Psoas muscle (tissue), 8 donors: ENCODE results near the gene GLT6D1. TPM values are rescaled to one million over a fixed set of nuclear protein-coding genes. Genes with fewer than 3 reads are reported as not detected.

Experiments used
- ATAC-seq, 4 donors: fragments of 200-7000 bp; cut with Tn5 transposase; one replicate each; pipeline ENCODE4 v1.9.1; 2020; ENCODE audit warnings: moderate library complexity in 3 of 4, mild to moderate bottlenecking in 2 of 4
- DNase-seq, 2 donors: peaks; one replicate each; pipeline ENCODE4 v3.0.0-alpha.2; 2020
- H3K27ac ChIP-seq: fragments of 200-600 bp; one replicate; pipeline ENCODE4 v1.8.0; 2022
- H3K27me3 ChIP-seq, 3 donors: fragments of 200-600 bp in 1 of 3; one replicate each; pipeline versions ENCODE4 v1.6.1 to v1.8.0; 2013 to 2022; ENCODE audit warnings: low read length in 2 of 3, mild to moderate bottlenecking in 2 of 3, moderate library complexity in 1 of 3; ENCODE audit not compliant: insufficient read depth in 3 of 3
- H3K36me3 ChIP-seq, 2 donors: fragments of 200-600 bp in 1 of 2; one replicate each; pipeline versions ENCODE4 v1.6.1 to v1.8.0; 2013 to 2022; ENCODE audit warnings: low read depth in 1 of 2, mild to moderate bottlenecking in 1 of 2, moderate library complexity in 1 of 2; ENCODE audit not compliant: insufficient read depth in 1 of 2
- H3K4me1 ChIP-seq: fragments of 200-600 bp; one replicate; pipeline ENCODE4 v1.8.0; 2022
- H3K4me3 ChIP-seq: fragments of 200-600 bp; one replicate; pipeline ENCODE4 v1.8.0; 2022; ENCODE audit warnings: mild to moderate bottlenecking
- H3K9me3 ChIP-seq: fragments of 200-600 bp; one replicate; pipeline ENCODE4 v1.8.0; 2022
- WGBS, 3 donors: extraction: QIAGEN DNeasy Blood & Tissue Kit; methylation state at CpG; one replicate each; pipeline versions ENCODE4 v1.1.6 to v1.1.7; 2013; 5-methylcytosine and 5-hydroxymethylcytosine counted together
- intact Hi-C, 2 donors: fragments of 100-400 bp; cut with DNase I; formaldehyde crosslinking; loops; one replicate each; pipeline versions ENCODE4 v1.11.0 to v1.14.2; 2022
- polyA plus RNA-seq, 3 donors: library from polyadenylated mRNA; stranded (reverse); fragments of 200-250 nt; gene quantifications; one replicate each; pipeline ENCODE4 v1.2.3, GENCODE V29; 2013
- total RNA-seq, 4 donors: library from RNA; stranded (reverse); fragmentation: NEBNext Ultra II Directional in 2 of 4; extraction: Animal tissue kit (Norgen Biotek cat#: 25700) in 2 of 4; gene quantifications; one replicate each; pipeline versions ENCODE4 v1.2.1 to v1.2.4, GENCODE V29; 2021 to 2023
- TF ChIP-seq, protein P1 (sequence below): fragments of 200-600 bp; IDR thresholded peaks from one replicate; pipeline ENCODE4 v1.8.0; 2022; ENCODE audit warnings: antibody characterized with exemption
- donor health status: healthy with polysubstance abuse.
- donor health status: DM: no; HTN: no; CAD: no; lungs with moderate emphysema.
- donor health status: Bipolar disorder and iron deficiency.
- donor health status: healthy.
- donor health status: DM: yes; HTN: yes; CAD: no.
- donor health status: DM: no; HTN: no; CAD: no.
- donor health status: DM: no; HTN: no; CAD: no.
- donor health status: DM: yes; HTN: yes; CAD: no.

GLT6D1 gene
- total and polyA plus RNA-seq, 7 donors: not detected

DNA sequence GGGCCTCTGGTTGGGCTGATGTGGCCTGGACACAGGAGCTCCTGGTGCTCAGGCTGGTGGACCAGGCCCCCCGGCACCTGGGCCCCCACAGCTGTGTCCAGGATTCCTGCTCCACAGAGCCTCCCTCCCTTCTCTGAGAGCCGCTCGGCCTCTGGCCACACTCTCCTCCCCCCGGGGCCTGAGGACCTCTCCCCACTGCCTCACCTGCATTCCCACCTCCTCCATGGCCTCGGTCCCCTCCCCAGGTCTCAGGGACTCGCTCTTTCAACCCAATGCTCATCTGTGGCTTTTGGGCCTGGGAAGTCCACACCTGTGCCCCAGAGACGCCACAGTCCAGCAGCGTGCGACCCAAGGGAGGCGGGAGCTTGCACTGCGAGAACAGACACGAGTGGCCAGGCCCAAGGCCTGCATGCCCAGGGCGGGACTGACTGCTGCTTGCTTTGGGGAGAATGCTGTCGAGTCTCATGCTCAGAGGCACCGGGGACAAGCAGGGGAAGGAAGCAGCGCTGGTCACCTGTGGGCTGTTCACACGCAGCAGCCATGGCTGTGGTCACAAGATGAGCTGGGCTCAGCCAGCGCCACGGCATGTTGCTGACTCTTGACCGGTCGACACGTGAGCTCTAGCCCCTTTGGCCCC is 63.2 kb downstream of the GLT6D1 start:
- 76 to 79% (median 78%) methylated on average over 19 to 22 of the region's 22 CpGs for WGBS, 3 donors
- TF ChIP-seq, protein P1, sequence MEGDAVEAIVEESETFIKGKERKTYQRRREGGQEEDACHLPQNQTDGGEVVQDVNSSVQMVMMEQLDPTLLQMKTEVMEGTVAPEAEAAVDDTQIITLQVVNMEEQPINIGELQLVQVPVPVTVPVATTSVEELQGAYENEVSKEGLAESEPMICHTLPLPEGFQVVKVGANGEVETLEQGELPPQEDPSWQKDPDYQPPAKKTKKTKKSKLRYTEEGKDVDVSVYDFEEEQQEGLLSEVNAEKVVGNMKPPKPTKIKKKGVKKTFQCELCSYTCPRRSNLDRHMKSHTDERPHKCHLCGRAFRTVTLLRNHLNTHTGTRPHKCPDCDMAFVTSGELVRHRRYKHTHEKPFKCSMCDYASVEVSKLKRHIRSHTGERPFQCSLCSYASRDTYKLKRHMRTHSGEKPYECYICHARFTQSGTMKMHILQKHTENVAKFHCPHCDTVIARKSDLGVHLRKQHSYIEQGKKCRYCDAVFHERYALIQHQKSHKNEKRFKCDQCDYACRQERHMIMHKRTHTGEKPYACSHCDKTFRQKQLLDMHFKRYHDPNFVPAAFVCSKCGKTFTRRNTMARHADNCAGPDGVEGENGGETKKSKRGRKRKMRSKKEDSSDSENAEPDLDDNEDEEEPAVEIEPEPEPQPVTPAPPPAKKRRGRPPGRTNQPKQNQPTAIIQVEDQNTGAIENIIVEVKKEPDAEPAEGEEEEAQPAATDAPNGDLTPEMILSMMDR: no peak
- no peak overlapping the region for H3K27ac ChIP-seq
- H3K4me1 ChIP-seq: no peaks in the 10 kb centered on the region
- H3K9me3 ChIP-seq: no peaks in the 10 kb centered on the region
- H3K27me3 ChIP-seq: peaks cover 0 to 32% (median 2%) of the 10 kb centered on the region in 3 donors
- ATAC-seq: no peak
- DNase-seq: no peak
- H3K36me3 ChIP-seq: no peaks in the 10 kb centered on the region
- H3K4me3 ChIP-seq: no peak overlapping the region
- intact Hi-C loops: no loop called here

DNA sequence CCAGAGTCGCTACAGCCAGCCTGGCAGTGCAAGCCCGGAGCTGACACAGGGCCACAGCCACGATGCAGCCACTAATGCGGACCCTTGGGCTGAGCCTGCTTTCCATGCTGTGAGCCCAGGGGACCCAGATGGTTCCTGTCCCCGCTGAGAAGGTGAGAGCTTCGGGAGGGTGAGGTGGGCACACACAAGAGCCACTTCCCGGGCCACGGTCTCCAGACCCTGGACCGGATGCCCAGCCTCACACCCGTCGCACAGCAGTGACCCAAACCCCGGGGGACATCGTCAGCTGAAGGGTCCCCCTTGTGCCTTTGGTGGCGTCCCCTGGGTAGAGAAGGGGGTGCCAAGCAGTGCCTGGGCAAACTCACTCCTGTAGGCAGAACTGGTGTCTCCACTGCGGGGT is 64.4 kb downstream of the GLT6D1 start:
- no peaks in the 10 kb centered on the region for H3K9me3 ChIP-seq
- no peak overlapping the region for H3K27ac ChIP-seq
- no peaks in the 10 kb centered on the region for H3K36me3 ChIP-seq
- ATAC-seq (no peak), DNase-seq (no peak)
- TF ChIP-seq, protein P1: no peak
- peaks cover 0 to 23% (median 2%) of the 10 kb centered on the region in 3 donors for H3K27me3 ChIP-seq
- WGBS, 3 donors: 86 to 91% (median 87%) methylated on average over 14 to 15 of the region's 15 CpGs
- intact Hi-C loops: no loop called here
- H3K4me1 ChIP-seq: no peaks in the 10 kb centered on the region
- no peak overlapping the region for H3K4me3 ChIP-seq

DNA sequence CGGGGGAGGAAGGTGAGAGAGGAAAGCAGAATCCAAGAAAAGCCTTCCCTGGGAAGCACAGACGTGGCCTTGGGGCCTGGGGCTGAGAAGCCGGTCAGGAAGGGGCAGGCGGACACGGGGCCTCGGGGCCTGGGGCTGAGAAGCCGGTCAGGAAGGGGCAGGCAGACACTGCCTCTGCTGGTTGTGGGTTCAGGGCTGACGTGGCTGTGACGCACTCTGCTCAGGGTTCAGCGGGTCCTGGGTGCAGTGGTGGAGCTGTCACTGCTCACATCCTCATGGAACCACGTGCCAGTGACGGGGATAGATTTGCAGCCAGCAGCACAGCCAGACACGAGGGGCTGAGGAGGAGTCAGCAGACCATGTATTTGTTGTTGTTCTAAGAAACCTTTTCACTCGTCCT is 65.0 kb downstream of the GLT6D1 start:
- intact Hi-C loops: no loop called here
- Histone ChIP-seq H3K27ac (no peak overlapping the region), H3K4me1 (no peaks in the 10 kb centered on the region), H3K27me3 (peaks cover 0 to 17% (median 2%) of the 10 kb centered on the region in 3 donors), H3K9me3 (no peaks in the 10 kb centered on the region), H3K4me3 (no peak overlapping the region), H3K36me3 (no peaks in the 10 kb centered on the region)
- DNase-seq: no peak
- 68 to 71% (median 71%) methylated on average over 13 to 14 of the region's 14 CpGs for WGBS, 3 donors
- TF ChIP-seq, protein P1: no peak
- ATAC-seq: no peak

Other genes starting within 250 kb of the GLT6D1 start
- gene PPP1R26, start 159.8 kb downstream of the GLT6D1 start, total RNA-seq: 1 to 10 TPM; 3.0 to 9.5 (median 4.8) TPM
- gene PPP1R26, start 159.8 kb downstream of the GLT6D1 start, polyA plus RNA-seq: 1 to 10 TPM; 2.0 to 5.3 (median 3.4) TPM
- gene MRPS2, start 138.9 kb downstream of the GLT6D1 start, total RNA-seq: 10 to 100 TPM; 36.8 to 47.1 (median 41.5) TPM
- gene MRPS2, start 138.9 kb downstream of the GLT6D1 start, polyA plus RNA-seq: 10 to 100 TPM; 57.7 to 78.8 (median 65.5) TPM
- gene LCN1, start 118.1 kb downstream of the GLT6D1 start, total RNA-seq: under 1 TPM in 1 of 4 donors, not detected in 3; 0.71 TPM
- not detected for gene LCN1, start 118.1 kb downstream of the GLT6D1 start, polyA plus RNA-seq
- gene OBP2A, start 93.4 kb downstream of the GLT6D1 start, total RNA-seq: not detected
- gene OBP2A, start 93.4 kb downstream of the GLT6D1 start, polyA plus RNA-seq: not detected
- not detected for gene PAEP, start 77.8 kb downstream of the GLT6D1 start, total RNA-seq
- not detected for gene PAEP, start 77.8 kb downstream of the GLT6D1 start, polyA plus RNA-seq
- not detected for gene LCN9, start 23.8 kb upstream of the GLT6D1 start, total RNA-seq
- gene LCN9, start 23.8 kb upstream of the GLT6D1 start, polyA plus RNA-seq: not detected
- not detected for gene SOHLH1, start 59.9 kb upstream of the GLT6D1 start, total RNA-seq
- not detected for gene SOHLH1, start 59.9 kb upstream of the GLT6D1 start, polyA plus RNA-seq
- 10 to 100 TPM; 10.3 to 15.0 (median 12.4) TPM for gene KCNT1, start 62.6 kb upstream of the GLT6D1 start, total RNA-seq
- 1 to 10 TPM; 1.1 to 3.1 (median 1.6) TPM for gene KCNT1, start 62.6 kb upstream of the GLT6D1 start, polyA plus RNA-seq